HepG2 (cell line): ENCODE data around the gene PRCD. TPM values are rescaled to one million over a fixed set of nuclear protein-coding genes. Genes with fewer than 3 reads are reported as not detected.

Experiments
- FOXK2 ChIP-seq: fragments of 450-650 bp; IDR thresholded peaks from 2 replicates; pipeline ENCODE4 v1.6.1; 2016
- KMT2B ChIP-seq: IDR thresholded peaks from 2 replicates; pipeline ENCODE4 v1.6.1; 2016; ENCODE audit warnings: missing genetic modification reagents, missing compliant biosample characterization
- NCOA2 ChIP-seq: sonication (generic); formaldehyde crosslinking; IDR thresholded peaks from 2 replicates; pipeline ENCODE4 v1.8.0; 2022; ENCODE audit warnings: inconsistent platforms
- NFE2 ChIP-seq: sonication (generic); formaldehyde crosslinking; IDR thresholded peaks from 2 replicates; pipeline ENCODE4 v1.4.0; 2020; ENCODE audit warnings: missing genetic modification reagents
- SP4 ChIP-seq: sonication (generic); formaldehyde crosslinking; IDR thresholded peaks from 2 replicates; pipeline ENCODE4 v1.8.1; 2023; ENCODE audit warnings: mild to moderate bottlenecking, missing genetic modification reagents
- STAT5B ChIP-seq: sonication (generic); formaldehyde crosslinking; IDR thresholded peaks from 2 replicates; pipeline ENCODE4 v1.4.0; 2020; ENCODE audit warnings: missing genetic modification reagents
- TBX2 ChIP-seq: sonication (generic); formaldehyde crosslinking; IDR thresholded peaks from 2 replicates; pipeline ENCODE4 v1.5.0; 2020; ENCODE audit warnings: missing genetic modification reagents, mild to moderate bottlenecking, borderline replicate concordance
- ZC3H4 ChIP-seq: sonication (generic); formaldehyde crosslinking; IDR thresholded peaks from 2 replicates; pipeline ENCODE4 v1.4.0; 2020; ENCODE audit warnings: missing genetic modification reagents, borderline replicate concordance
- ZNF230 ChIP-seq: sonication (generic); formaldehyde crosslinking; IDR thresholded peaks from 2 replicates; pipeline ENCODE4 v1.4.0; 2020; ENCODE audit warnings: mild to moderate bottlenecking, missing genetic modification reagents
- ZNF383 ChIP-seq: sonication (generic); formaldehyde crosslinking; IDR thresholded peaks from 2 replicates; pipeline ENCODE4 v1.4.0; 2020; ENCODE audit warnings: missing genetic modification reagents, mild to moderate bottlenecking, borderline replicate concordance
- ZNF737 ChIP-seq: sonication (generic); formaldehyde crosslinking; IDR thresholded peaks from 2 replicates; pipeline ENCODE4 v1.5.0; 2020; ENCODE audit warnings: missing genetic modification reagents, mild to moderate bottlenecking, borderline replicate concordance
- ZNF816 ChIP-seq: sonication (generic); formaldehyde crosslinking; IDR thresholded peaks from 2 replicates; pipeline ENCODE4 v1.8.0; 2022; ENCODE audit warnings: missing genetic modification reagents, mild to moderate bottlenecking, borderline replicate concordance
- ZSCAN31 ChIP-seq: sonication (generic); formaldehyde crosslinking; IDR thresholded peaks from 2 replicates; pipeline ENCODE4 v1.5.0; 2020; ENCODE audit warnings: low read depth, mild to moderate bottlenecking, missing genetic modification reagents
- polyA plus RNA-seq, 8 experiments: library from polyadenylated mRNA; depleted of rRNA in 3 of 8; stranded (reverse) in 7 of 8; unstranded in 1 of 8; fragments of >200 nt; fragmentation: Illumina TruSeq in 4 of 8; extraction: Trizol in 4 of 8; gene quantifications; 2 replicates each; pipeline versions ENCODE4 v1.2.1 to v1.2.3, GENCODE V29; 2011 to 2016; ENCODE audit warnings: low read depth in 4 of 8, missing spikeins in 1 of 8, mixed read lengths in 1 of 8; ENCODE audit not compliant: insufficient read depth in 1 of 8
- total RNA-seq, 5 experiments: library from RNA; depleted of rRNA; stranded (reverse); fragments of >200 nt; fragmentation: Illumina TruSeq; extraction: Trizol; gene quantifications; 2 replicates each; pipeline ENCODE4 v1.2.3, GENCODE V29; 2016; ENCODE audit warnings: low read depth in 1 of 5
- TF ChIP-seq, protein P1 (sequence below): sonication (generic); formaldehyde crosslinking; IDR thresholded peaks from 2 replicates; pipeline ENCODE4 v1.4.0; 2020; ENCODE audit warnings: missing genetic modification reagents
- TF ChIP-seq, protein P2 (sequence below): sonication (generic); formaldehyde crosslinking; IDR thresholded peaks from 2 replicates; pipeline ENCODE4 v1.4.0; 2020; ENCODE audit warnings: mild to moderate bottlenecking, low read depth, missing genetic modification reagents
- TF ChIP-seq, protein P3 (sequence below): sonication (generic); formaldehyde crosslinking; IDR thresholded peaks from 2 replicates; pipeline ENCODE4 v1.4.0; 2020; ENCODE audit warnings: missing genetic modification reagents, mild to moderate bottlenecking, borderline replicate concordance
- TF ChIP-seq, protein P4 (sequence below): sonication (generic); formaldehyde crosslinking; IDR thresholded peaks from 2 replicates; pipeline ENCODE4 v1.4.0; 2020; ENCODE audit warnings: mild to moderate bottlenecking, missing genetic modification reagents
- TF ChIP-seq, protein P5 (sequence below): sonication (generic); formaldehyde crosslinking; IDR thresholded peaks from 2 replicates; pipeline ENCODE4 v1.5.0; 2020; ENCODE audit warnings: missing genetic modification reagents, mild to moderate bottlenecking, borderline replicate concordance

PRCD gene
- total and polyA plus RNA-seq, 2 of the 13 experiments (the other 11 are each of a cell fraction or from before 2014, with no cell fraction given): 0.51 TPM; not detected in 1

DNA sequence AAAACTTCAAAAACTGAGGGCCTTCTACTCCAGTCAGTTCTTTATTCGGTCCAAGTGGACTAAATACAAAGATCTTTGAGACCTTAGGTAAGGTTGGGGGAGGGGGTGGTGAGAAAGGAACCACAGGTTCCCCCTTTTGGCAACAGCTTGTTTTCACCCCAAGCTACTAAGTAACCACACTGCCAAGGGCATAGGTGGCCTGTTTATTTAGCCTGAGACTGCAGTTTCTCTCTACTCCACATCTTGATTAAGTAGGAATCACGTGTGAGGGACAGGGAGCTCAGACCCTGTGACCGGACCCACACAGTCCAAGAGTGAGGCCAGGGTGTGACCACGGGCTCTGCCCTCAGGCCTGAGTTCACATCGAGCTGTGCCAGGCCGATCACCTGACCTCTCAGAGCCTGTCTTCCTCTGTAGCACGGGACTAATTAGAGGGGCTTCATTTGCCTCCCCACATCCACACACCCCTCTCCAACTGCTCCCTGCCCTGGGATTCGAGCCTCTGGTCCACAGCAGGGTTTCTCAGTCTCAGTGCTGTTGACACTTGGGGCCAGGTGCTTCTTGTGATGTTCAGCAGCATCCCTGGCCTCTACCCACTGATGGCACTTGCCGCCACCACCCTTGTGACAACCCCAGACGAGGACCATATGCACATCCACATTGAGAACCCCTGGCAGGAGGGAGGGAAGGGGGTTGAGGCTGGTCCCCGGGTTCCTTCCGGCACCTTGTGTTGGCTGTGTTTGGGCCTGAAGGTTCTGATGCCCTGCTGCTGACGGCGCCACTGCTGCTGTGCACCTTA, 28.0 kb downstream of the PRCD start (continued):
- TF ChIP-seq, protein P1, sequence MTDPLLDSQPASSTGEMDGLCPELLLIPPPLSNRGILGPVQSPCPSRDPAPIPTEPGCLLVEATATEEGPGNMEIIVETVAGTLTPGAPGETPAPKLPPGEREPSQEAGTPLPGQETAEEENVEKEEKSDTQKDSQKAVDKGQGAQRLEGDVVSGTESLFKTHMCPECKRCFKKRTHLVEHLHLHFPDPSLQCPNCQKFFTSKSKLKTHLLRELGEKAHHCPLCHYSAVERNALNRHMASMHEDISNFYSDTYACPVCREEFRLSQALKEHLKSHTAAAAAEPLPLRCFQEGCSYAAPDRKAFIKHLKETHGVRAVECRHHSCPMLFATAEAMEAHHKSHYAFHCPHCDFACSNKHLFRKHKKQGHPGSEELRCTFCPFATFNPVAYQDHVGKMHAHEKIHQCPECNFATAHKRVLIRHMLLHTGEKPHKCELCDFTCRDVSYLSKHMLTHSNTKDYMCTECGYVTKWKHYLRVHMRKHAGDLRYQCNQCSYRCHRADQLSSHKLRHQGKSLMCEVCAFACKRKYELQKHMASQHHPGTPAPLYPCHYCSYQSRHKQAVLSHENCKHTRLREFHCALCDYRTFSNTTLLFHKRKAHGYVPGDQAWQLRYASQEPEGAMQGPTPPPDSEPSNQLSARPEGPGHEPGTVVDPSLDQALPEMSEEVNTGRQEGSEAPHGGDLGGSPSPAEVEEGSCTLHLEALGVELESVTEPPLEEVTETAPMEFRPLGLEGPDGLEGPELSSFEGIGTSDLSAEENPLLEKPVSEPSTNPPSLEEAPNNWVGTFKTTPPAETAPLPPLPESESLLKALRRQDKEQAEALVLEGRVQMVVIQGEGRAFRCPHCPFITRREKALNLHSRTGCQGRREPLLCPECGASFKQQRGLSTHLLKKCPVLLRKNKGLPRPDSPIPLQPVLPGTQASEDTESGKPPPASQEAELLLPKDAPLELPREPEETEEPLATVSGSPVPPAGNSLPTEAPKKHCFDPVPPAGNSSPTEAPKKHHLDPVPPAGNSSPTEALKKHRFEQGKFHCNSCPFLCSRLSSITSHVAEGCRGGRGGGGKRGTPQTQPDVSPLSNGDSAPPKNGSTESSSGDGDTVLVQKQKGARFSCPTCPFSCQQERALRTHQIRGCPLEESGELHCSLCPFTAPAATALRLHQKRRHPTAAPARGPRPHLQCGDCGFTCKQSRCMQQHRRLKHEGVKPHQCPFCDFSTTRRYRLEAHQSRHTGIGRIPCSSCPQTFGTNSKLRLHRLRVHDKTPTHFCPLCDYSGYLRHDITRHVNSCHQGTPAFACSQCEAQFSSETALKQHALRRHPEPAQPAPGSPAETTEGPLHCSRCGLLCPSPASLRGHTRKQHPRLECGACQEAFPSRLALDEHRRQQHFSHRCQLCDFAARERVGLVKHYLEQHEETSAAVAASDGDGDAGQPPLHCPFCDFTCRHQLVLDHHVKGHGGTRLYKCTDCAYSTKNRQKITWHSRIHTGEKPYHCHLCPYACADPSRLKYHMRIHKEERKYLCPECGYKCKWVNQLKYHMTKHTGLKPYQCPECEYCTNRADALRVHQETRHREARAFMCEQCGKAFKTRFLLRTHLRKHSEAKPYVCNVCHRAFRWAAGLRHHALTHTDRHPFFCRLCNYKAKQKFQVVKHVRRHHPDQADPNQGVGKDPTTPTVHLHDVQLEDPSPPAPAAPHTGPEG: no peak
- TF ChIP-seq NFE2 (CRISPR knock-in tag): no peak
- TF ChIP-seq, protein P2, sequence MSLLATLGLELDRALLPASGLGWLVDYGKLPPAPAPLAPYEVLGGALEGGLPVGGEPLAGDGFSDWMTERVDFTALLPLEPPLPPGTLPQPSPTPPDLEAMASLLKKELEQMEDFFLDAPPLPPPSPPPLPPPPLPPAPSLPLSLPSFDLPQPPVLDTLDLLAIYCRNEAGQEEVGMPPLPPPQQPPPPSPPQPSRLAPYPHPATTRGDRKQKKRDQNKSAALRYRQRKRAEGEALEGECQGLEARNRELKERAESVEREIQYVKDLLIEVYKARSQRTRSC: no peak
- 0 out of 2 replicates have a peak, but pooled peaks have one; percentile 22 for TF ChIP-seq ZSCAN31 (CRISPR knock-in tag)
- TF ChIP-seq ZNF737 (CRISPR knock-in tag): no peak
- no peak for TF ChIP-seq KMT2B (CRISPR knock-in tag)
- peak; percentile 46; the same call in 1 of the 2 replicates for TF ChIP-seq TBX2 (CRISPR knock-in tag)
- TF ChIP-seq FOXK2: no peak
- TF ChIP-seq, protein P3, sequence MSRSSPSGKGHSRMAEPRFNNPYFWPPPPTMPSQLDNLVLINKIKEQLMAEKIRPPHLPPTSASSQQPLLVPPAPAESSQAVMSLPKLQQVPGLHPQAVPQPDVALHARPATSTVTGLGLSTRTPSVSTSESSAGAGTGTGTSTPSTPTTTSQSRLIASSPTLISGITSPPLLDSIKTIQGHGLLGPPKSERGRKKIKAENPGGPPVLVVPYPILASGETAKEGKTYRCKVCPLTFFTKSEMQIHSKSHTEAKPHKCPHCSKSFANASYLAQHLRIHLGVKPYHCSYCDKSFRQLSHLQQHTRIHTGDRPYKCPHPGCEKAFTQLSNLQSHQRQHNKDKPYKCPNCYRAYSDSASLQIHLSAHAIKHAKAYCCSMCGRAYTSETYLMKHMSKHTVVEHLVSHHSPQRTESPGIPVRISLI (CRISPR knock-in tag): no peak
- no peak for TF ChIP-seq ZNF230 (CRISPR knock-in tag)
- TF ChIP-seq STAT5B (CRISPR knock-in tag): no peak
- TF ChIP-seq SP4 (CRISPR knock-in tag): no peak
- no peak for TF ChIP-seq ZNF383 (CRISPR knock-in tag)
- TF ChIP-seq, protein P4, sequence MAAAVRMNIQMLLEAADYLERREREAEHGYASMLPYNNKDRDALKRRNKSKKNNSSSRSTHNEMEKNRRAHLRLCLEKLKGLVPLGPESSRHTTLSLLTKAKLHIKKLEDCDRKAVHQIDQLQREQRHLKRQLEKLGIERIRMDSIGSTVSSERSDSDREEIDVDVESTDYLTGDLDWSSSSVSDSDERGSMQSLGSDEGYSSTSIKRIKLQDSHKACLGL (CRISPR knock-in tag): no peak
- TF ChIP-seq ZNF816 (CRISPR knock-in tag): no peak
- peak; percentile 46 for TF ChIP-seq NCOA2 (CRISPR knock-in tag)
- TF ChIP-seq, protein P5, sequence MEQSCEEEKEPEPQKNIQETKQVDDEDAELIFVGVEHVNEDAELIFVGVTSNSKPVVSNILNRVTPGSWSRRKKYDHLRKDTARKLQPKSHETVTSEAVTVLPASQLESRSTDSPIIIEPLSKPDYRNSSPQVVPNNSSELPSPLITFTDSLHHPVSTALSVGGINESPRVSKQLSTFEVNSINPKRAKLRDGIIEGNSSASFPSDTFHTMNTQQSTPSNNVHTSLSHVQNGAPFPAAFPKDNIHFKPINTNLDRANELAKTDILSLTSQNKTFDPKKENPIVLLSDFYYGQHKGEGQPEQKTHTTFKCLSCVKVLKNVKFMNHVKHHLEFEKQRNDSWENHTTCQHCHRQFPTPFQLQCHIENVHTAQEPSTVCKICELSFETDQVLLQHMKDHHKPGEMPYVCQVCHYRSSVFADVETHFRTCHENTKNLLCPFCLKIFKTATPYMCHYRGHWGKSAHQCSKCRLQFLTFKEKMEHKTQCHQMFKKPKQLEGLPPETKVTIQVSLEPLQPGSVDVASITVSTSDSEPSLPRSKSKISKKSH: peak; percentile 42; the same call in 1 of the 2 replicates
- peak; percentile 24; the same call in 1 of the 2 replicates for TF ChIP-seq ZC3H4 (CRISPR knock-in tag)
